Measurements from ENCODE around the gene GOLGA6L10.
"Not testable (repeated sequence)": the region's sequence is repeated elsewhere in the genome, so short reads cannot be mapped to it uniquely, and the experiment has no call there.

GOLGA6L10 gene, protein sequence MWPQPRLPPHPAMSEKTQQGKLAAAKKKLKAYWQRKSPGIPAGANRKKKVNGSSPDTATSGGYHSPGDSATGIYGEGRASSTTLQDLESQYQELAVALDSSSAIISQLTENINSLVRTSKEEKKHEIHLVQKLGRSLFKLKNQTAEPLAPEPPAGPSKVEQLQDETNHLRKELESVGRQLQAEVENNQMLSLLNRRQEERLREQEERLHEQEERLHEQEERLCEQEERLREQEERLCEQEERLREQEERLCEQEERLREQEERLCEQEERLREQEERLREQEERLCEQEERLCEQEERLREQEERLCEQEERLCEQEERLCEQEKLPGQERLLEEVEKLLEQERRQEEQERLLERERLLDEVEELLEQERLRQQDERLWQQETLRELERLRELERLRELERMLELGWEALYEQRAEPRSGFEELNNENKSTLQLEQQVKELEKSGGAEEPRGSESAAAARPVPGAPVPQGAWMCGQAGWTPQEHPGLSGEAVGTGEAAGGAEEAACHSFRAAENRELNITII

DNA sequence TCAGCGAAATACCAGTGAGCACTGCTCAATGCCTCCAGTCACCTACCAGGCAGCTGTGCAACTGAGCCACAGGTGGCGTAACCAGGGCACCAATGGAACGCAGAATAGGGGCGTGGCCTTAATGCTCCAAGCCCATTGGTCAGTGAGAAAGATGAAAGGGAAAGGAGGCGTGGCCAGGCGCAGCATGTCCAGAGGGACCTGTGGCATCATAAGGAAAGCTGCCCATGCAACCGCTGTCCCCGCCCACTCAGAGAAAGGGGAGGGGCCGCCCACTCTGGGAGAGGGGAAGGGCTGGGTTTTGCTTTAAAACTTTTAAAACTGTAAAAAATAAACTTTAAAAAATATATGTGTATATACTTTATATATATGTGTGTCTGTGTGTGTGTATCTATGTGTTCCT, at the start of gene GOLGA6L10:
GOLGA6L10 (minus strand) TSS at position 101 of the 400 bp plus-strand sequence; CDS start at position 1, 100 bp downstream.
- not testable (repeated sequence) for DNase-seq

DNA sequence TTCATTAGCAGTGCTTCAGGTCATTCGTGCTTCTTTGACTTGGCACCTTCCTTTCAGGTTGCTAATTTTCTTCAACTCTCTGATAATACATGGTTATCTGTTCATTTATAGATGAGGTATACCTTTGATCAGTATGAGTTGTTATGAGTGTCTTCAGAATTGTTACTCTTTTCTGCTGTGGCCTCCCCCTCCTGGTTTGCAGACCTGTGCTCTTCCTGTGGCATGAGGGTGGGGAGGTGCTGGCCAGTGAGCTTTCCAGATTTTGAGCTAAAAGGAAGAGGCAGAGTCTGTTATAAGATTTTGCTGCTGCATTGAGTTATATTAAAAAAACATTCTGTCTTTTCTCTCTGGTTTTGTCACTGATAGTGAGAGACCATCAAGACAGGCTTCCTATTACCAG, 49.5 kb upstream of the GOLGA6L10 start:
- no peak for DNase-seq

DNA sequence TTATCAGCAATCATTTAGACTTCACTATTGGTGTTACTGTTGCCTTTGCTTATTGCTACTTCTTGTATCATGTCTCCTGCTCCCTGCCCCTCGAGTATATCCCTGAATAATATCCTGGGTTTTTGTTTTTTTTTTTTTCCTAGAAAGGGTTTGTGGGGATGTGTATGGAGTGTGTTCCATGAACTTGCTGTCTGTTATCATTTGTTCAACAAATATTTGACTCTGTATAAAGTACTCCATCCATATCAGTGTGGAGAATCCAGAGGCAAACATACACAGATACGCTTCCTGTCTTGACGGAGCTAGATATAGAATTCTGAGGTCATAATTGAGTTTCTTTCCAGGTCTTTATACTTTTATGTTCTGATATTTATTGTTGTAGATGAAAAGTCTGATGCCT, 48.5 kb upstream of the GOLGA6L10 start:
- no peak for DNase-seq

DNA sequence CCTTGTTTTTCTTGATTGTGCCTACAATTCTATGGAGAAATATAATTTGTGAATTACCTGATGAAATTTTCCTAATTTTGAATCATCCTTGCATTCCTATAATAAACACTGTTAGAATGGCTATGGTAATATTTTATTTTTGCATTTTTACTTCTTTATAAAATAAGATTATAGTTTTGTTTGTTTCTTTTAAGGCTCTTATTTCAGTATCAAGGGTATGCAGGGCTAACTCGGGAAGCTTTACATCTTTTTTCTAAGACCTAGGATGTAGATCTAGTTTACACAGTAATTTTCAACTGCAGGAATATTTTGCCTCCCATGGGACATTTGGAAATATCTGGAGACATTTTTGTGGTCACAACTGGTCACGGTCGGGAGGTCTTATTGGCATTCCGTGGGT, 46.5 kb upstream of the GOLGA6L10 start:
- not testable (repeated sequence) for DNase-seq

DNA sequence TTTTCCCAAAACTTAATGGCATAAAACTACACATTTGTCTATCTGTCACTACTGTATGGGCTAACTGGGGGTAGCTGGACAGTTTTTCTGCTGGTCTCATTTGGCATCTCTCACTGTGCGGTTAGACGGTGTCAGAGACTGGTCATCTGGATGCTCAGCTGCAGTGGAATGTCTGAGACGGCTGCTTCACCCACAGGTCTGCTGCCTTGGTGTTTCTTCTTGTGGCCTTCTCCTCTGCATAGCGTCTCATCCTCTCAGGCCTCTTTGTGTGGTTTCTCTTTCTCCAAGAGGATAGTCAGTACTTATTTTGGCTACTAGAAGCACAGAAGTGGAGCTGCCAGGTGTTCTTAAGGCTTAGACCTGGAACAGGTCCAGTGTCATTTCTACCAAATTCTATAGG, 44.4 kb upstream of the GOLGA6L10 start:
- DNase-seq, result no peak

DNA sequence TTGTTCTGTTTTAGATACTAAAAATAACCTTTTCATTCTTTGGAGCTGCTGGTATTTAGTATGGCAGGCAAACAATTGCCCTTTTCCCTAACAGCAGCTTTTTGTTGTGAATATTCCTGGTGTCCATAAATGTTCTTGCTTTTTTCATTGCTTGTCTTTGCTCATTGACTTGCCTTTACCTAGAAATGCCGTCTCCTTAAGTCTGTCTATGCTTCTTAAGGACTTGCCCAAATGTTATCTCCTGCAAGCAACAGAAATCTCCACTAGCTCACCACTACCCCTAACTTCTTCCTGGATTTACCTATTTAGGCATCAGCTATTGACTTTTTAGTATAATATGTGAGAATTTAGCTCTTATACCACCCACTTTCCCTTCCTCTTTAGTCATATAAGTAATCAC, 42.8 kb upstream of the GOLGA6L10 start:
- not testable (repeated sequence) for DNase-seq

DNA sequence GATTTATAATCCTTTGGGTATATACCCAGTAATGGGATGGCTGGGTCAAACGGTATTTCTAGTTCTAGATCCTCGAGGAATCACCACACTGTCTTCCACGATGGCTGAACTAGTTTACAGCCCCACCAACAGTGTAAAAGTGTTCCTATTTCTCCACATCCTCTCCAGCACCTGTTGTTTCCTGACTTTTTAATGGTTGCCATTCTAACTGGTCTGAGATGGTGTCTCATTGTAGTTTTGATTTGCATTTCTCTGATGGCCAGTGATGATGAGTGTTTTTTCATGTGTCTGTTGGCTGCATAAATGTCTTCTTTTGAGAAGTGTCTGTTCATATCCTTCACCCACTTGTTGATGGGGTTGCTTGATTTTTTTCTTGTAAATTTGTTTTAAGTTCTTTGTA, 40.9 kb upstream of the GOLGA6L10 start:
- DNase-seq, result not testable (repeated sequence)

DNA sequence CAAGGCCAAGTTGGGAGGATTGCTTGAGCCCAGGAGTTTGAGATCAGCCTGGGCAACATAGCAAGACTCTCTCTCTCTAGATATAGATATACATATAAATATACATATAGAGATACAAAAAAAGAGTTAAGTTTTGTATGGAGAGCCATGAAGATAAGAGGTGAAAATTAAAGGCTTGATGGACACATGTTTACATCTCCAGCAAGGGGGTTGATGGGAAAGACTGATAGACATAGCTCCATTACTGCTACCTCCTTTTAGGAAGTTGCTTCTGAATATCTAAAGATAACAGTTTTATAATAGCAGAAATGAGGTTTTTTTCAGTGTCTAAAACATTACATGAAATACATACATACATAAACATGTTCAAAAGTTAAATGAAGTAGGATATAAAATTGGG, 37.9 kb upstream of the GOLGA6L10 start:
- not testable (repeated sequence) for DNase-seq

DNA sequence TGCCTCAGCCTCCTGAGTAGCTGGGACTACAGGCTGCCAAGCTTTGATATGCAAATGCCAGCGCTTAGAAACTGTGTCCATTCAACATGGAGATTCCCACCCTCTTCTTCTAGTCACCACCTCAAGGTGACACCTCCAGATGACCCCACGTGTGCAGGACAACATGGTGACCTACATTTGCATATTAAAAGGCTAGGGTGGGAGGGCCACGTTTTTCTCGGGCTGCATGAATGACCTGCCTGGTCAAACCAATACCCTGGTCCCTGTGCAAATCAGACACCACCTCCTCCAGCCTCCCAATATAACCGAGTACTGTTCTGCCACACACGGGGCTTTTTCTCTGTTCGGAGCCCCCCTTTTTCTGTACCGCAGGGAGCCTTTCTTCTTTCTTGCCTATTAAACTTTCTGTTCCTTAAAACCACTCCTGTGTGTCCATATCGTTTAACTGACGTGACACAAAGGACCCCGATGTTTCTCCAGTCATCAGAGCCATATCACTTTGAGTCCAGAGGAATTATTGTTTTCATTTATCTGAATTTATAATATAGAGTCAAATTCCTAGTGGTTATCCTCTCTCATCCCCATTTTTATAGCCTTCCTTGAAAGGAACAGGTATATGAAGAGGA, 32.2 kb upstream of the GOLGA6L10 start:
- DNase-seq, result not testable (repeated sequence)

DNA sequence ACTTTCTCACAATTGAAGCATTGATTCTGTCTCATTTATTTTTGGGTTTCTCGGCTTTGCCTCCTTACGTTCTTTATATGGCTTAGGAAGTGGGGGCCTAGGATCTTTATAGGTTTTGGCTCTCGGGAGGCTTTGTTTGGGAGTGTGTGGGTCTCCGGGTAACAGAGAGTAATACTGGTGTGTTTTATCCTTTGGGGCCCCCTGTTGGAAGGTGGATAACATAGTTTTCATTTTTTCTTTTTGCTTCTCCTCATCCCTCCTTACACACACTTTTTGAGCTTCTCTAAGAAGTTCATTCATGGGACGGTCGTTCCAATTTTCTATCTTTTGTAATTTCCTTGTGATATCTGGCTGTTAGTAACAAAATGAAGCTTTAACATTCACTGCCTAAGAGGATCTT, 30.3 kb upstream of the GOLGA6L10 start:
- DNase-seq, result not testable (repeated sequence)

DNA sequence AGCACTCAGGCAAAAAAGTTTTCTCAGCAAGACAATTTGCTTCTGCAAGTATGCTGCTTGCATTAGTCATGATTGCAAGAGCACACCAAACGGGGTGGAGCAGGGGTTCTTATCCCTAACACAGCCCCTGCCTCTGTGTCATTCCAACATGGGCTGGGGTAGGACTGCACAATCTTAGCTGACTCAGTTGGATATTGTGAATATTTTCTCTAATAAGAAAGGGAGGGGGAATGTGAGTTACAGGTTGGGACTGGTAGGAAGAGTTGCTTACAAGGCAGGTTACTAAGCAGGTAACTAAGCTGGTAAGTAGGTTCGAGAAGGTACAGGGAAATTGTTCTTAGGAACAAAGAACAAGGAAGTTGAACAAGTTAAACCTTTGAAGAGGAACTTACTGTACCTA, 24.4 kb upstream of the GOLGA6L10 start:
- not testable (repeated sequence) for DNase-seq

DNA sequence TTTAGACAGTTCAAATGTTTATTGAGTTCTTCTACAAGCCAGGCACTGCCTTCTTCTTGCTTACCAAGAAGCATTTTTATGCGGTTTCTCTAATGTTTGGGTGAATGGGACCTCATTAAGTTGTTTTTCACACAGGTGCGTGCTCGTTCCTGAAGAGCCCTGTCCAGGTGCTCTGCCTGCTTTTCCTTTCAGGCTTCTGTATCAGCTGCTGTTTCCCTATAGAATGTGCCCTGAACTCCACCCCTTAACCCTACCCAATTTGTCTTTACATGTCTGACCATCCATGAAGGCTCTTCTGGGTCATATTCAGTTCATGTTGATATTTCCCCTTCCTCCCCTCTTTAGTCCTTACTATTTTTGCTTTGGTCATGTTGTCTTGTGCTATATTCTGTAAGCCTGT, 22.4 kb upstream of the GOLGA6L10 start:
- DNase-seq, result no peak

DNA sequence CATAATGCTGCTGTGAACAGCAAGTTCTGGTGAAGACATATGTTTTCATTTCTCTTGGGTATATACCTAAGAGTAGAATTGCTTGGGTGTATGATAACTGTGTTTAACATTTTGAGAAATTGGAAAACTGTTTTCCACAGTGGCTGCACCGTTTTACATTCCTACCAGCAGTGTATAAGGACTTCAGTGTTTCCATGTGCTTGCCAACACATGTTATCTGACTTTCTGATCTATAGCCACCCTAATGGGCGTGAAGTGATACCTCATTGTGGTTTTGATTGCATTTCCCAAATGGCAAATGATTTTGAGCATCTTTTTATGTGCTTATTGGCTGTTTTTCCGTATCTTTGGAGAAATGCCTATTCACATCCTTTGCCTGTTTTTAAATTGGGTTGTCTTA, 18.5 kb upstream of the GOLGA6L10 start:
- DNase-seq, result not testable (repeated sequence)

DNA sequence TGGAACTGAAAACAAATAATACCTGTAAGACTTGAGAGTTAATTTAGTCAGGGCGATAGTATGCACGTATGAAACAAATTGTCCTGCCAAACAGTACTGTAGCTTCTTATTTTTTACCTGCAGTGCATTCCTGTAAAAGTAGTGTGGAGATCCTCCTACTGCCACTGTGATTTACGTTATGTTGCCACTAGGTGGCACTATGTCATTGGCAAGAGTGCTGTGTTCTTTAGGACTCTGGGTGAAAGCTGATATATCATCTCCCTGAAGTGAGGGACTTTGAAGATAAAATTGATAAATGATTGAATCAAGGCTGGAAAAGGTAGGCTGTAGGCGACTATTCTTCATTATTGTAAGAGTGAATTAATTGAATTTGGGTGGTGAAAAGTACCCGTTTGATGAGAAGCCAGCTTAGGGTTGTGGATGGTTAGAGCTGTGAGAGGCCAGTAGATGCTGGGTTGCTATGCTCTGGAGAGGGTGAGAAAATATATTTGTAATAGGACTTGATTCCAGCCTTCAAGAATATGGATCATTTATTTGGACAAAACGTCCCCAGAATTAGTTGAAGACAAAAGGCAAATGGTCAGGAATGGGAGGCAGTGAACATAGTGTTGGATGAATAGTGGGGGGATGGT, 16.5 kb upstream of the GOLGA6L10 start:
- not testable (repeated sequence) for DNase-seq

DNA sequence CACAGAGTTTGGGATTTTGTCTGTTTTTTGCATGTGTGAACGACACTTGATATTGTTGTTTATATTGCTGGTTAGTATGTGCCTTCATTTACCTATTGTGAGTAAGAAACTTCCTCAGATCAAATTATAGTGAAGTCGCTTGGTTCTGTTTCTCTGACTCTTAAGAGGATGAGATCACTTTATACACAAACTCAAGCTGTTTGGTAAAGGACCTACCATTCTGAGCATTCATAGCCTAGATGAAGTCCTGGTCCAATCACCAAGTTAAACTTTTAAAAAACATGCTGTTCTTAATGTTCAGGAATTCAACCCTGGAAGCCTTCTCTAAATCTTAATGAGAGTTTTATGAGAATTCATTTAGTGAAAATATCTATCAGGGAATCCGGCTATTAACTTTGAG, 15.3 kb upstream of the GOLGA6L10 start:
- not testable (repeated sequence) for DNase-seq

DNA sequence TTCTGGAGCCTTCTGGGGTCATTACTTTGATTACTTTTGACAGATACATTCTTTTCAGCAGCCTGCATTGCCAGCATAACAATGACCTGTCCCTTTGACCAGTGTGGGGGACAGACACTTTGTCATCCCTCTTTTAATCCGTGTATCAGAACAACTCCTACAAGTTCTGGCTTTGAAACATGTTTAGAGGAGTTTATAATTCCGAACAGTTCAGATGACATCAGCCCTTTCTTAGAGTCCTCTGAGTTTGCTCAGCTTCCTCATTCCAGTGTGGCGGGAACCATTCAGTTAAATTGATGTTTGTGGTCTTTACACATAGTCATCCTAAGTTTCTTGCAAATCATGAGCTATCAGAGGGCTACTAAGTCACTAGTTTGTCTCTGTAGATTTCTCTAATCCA, 13.5 kb upstream of the GOLGA6L10 start:
- DNase-seq, result not testable (repeated sequence)

DNA sequence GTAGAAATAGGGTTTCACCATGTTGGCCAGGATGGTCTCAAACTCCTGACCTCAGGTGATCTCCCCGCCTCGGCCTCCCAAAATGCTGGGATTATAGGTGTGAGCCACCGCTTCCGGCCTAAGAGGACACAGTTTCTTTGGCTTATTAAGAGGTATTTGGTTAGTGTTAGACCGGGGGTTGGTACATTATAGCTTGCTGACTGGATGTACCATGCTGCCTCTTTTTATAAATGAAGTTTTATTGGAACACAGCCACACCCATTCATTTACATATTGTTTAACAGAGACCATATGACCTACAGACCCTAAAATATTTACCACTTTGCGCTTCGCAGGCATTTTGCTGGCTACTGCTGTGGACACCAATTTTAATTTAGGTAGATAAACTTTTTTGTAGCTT, 11.3 kb upstream of the GOLGA6L10 start:
- not testable (repeated sequence) for DNase-seq

DNA sequence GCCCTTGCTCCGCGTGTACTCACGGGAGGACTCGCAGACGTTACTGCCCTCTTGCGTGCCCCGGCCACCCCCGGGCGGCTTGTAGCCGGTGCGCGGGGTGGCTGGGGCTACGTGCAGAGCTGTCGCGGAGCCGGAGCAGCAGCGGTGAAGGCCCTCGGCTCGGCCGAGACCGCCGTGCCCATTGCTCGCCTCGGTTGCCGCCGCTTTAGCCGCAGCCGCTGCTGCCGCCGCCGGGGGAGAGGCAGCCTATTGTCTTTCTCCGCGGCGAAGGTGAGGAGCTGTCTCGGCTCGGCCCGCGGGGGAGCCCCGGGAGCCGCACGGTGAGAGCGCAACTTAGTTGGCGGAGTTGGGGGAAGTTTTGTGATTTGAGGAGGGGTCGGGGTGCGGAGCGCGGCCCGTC, 5.8 kb upstream of the GOLGA6L10 start:
- DNase-seq, result not testable (repeated sequence)

DNA sequence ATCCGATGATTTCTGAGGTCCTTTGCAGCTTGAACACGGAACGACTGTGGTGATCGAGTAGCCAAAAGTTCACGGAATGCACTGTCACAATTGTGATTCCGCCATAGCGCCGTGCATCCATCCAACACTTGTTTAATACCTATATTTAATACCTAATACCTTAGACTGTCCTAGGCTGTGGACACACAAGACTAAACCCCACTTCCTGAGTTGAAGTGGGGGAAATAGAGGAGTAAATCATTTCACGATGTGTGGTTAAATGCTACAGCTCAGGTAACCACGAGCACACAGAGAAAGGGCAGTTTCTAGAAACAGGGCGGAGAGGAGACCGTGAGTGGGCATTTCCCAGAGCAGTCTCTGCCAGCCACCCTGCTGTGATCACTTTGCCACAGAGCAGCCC, 5.3 kb upstream of the GOLGA6L10 start:
- not testable (repeated sequence) for DNase-seq

DNA sequence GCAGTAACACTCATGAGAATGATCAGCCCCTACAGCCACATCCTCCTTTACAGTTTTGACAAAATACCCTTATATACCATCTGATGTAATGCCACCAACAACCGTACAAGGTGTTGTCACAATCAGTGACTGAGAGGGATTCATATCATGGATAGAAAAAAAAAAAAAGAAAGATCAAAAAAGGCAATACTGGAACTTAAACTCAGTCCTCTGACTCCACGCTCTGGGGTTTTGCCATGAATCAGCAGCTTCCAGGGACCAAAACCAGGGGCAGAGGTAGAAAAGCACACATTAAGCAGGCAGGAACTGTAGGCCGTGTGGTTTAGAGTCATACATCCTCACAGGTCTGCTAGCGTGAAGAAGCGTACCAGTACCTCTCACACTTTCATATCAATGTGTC, 1.6 kb downstream of the GOLGA6L10 start:
- not testable (repeated sequence) for DNase-seq

DNA sequence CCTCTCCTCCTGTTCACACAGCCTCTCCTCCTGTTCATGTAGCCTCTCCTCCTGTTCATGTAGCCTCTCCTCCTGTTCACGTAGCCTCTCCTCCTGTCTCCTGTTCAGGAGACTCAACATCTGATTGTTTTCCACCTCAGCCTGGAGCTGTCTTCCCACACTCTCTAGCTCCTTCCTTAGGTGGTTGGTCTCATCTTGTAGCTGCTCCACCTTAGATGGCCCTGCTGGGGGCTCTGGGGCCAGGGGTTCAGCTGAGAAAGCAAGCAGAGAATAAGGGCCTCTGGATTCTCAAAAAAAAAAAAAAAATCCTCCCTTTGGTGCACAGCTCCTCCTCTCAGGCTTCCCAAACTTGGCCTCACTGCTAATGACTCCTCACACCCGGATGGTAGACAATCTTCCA, 4.1 kb downstream of the GOLGA6L10 start:
- DNase-seq, result not testable (repeated sequence)

DNA sequence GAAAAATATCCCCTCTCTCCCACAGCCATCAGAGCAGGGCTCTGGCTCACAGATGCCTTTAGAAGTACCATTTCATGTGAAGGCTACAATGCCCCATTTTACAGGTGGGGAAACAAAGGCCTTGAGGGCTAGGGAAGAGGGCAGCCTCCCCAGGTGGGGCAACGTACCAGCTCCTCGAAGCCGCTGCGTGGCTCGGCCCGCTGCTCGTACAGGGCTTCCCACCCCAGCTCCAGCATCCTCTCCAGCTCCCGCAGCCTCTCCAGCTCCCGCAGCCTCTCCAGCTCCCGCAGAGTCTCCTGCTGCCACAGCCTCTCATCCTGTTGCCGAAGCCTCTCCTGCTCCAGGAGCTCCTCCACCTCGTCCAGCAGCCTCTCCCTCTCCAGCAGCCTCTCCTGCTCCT, 4.9 kb downstream of the GOLGA6L10 start:
- DNase-seq, result not testable (repeated sequence)

DNA sequence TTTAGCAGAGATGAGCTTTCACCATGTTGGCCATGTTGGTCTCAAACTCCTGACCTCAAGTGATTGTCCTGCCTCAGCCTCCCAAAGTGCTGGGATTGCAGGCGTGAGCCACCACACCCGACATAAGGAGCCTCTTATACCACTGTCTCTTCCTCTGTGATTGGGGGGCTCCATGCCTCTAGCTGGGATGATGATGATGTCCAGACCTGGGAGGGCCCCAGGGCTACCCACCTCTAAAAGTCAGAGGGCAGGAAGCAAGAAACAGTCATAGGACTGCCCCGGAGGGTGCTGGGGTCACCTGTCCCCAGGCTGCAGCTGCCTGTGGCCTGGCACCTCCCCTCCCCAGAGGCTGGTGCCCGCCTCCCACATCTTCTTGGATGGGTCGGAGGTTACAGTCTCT, 5.4 kb downstream of the GOLGA6L10 start:
- DNase-seq, result not testable (repeated sequence)

Data from NCI-H1092 (cell line).